ENCODE data around the gene DNAAF8.
A peak's percentile ranks its signal among the peaks of the same experiment; 100 is the strongest.

DNAAF8 gene

GRCh38 chr16:4734063-4734729, at the start of gene DNAAF8, which contains the start of gene ANKS3:
TSS of gene DNAAF8 (plus strand) at chr16:4734537. CDS start at chr16:4736515, 1,978 bp downstream.
TSS of gene ANKS3 (minus strand) at chr16:4734271. CDS start at chr16:4730149, 4,122 bp downstream.
- peak; percentile 63 for DNase-seq

- no peak for DNase-seq
Observed at GRCh38 chr16:4684763-4685162, 49.6 kb upstream of the DNAAF8 start.

DNA sequence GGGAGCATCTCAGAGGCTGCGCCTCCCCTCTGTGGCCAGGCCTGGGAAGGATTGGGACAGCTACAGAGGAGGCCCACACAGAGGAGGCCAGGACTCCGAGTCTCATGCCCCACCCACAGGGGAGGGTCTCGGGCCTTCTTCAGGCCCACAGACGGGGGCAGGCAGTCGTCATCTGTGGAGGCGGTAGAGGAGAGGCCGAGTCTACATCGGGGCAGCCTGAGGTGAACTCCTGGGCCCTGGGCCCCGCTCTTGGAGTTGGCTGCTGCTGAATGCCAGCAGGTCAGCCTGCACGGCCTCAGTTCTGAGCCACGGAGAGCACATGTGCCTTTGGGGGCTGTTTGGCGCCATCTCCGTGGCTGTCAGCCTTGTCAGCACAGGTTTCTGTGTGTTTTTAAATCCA, 49.0 kb upstream of the DNAAF8 start:
- DNase-seq, result no peak

DNA sequence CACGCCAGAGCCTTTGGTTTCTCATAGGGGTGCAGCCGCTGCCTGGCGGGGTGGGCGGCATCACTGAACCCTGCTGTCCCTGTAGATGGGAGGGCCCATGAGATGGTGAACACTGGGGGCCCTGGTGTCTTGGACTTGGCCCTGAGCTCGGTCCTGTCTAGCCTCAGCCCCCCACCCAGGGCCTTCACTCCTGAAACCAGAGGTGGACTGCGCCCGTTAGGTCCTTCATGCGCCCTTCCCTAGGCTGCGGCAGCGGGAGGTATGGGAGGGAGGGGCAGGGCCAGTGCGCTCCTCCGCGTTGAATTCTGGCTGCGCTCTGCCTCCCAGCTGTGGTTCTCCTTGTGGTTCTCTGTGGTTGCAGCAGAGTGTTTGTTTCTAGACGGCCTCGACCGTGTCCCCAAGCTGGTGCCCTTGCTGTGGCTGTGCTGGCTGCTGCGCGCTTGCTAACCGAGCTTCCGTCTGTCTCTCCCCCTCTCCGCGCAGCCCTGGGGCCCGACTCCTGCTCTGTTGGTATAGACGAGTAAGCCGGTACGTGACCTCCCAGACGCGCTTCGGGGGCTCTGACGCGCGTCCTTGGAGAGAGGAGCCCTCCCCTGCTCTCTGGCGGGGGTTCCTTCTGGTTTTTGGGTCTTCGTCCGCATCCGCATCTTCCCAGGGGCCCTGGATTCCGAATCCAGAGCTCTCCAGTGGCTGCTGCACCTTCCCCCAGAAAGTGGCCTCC, 48.4 kb upstream of the DNAAF8 start:
- DNase-seq, result no peak

- DNase-seq, result no peak
Observed at GRCh38 chr16:4686497-4687210, 47.7 kb upstream of the DNAAF8 start.

DNA sequence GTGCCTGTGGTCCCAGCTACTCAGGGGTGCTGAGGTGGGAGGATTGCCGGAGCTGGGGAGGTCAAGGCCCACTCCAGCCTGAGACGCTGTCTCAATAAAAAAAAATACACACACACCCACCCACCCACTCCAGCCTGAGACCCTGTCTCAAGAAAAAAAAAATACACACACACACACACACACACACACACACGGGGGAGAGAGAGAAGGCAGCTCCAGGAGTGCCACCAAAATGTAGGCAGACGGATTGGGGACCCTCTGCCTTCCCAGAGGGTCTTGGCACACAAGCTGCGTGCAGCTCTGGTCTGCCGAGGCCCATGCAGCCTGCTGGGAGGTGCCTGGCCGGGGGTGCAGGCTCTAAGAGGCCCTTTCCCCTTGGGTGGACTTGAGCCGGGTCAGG, 46.9 kb upstream of the DNAAF8 start:
- no peak for DNase-seq

DNA sequence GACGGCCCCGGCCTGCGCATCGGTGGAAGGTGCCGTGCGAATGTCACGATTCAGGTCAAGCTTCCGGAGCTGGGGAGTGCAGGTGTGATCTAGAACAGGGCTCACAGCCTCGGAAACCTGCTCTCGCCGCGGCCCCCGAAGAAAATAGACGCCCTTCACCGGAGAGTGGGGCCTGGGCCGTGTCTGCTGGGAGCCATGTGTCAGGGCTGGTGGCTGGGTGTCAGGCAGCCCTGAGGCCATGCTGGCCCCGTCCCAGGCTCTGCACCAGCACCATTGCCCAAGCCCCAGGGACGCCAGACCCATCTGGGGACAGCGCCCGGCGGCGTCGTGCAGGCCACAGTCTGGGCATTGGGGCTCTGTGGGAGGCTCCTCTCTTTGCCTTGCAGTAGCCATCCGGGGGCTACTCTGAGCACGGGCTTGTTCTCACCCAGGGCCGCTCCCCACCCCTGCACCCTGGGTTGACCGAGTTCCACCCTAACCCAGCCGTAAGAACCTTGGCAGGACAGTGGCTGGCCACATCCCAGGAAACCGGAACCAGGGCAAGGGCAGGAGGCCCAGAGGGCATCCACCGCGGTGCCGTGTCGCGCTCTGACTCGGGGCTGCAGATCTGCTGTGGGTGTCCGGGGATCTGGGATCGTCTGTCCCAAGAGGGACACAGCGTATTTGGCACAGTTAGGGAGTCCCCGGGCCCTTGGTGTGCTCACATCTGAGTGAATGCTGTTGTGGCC, 46.2 kb upstream of the DNAAF8 start:
- no peak for DNase-seq

GRCh38 chr16:4688674-4689045, 45.7 kb upstream of the DNAAF8 start:
- DNase-seq, result no peak

DNA sequence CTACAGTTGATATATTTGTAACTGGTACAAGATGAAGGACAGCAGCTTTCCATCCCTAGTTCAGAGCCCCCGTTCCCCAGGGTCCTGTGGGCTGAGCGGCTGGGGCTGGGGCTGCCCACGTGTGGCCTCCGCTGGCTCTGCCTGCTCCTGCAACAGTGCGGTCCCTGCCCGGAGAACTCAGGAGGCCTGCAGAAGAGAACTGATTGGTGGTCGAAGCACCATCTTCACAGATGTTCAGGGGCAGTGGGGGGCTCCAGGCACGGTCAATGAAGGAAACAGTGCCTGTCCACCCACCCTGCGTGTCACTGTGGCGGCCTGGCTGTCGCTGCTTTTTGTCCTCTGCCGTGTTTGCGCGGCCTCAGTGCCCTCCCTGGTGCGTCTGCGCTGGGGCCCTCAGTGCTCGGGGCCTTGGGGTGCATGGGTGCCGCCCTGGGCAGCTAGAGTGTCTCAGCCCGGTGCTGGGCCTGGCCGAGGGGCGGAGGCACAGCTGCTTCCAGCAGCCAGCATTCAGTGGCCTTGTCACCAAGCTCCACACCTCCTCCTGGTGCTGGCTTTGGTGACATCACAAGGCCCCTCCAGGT, 45.2 kb upstream of the DNAAF8 start:
- no peak for DNase-seq

DNA sequence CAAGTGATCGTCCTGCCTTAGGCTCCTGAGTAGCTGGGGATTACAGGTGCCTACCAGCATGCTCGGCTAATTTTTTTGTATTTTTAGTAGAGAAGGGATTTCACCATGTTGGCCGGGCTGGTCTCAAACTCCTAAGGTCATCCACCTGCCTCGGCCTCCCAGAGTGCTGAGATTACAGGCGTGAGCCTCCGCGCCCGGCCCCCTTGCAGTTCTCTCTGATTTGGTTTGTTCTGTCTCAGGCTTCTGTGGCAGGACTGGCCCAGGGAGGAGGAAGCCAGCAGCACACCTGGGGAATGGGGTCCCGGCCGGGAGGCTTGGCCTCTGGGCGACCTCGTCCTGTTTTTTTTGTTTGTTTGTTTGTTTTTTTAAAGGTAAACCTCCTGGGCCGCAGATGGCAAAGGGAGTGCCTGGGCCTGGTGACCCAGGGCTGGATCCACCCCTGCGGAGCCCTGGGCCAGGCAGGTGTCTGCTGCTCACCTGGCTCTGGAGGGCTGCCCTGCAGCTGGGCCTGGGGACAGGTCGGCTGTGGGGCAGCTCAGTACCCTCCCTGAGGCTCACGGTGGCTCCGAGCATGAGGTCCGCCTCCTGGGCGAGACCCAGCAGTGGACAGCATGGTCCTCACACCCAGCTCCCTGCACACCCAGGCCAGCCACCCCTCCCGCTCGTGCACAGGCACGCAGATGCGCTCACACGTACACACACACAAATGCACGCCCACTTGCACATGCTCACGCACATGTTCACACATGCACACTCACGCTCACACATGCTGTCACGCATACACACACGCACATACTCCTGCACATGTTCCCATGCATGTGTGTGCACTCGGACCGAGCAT, 44.3 kb upstream of the DNAAF8 start:
- no peak for DNase-seq

GRCh38 chr16:4690946-4691665, 43.2 kb upstream of the DNAAF8 start:
- DNase-seq, result no peak

DNA sequence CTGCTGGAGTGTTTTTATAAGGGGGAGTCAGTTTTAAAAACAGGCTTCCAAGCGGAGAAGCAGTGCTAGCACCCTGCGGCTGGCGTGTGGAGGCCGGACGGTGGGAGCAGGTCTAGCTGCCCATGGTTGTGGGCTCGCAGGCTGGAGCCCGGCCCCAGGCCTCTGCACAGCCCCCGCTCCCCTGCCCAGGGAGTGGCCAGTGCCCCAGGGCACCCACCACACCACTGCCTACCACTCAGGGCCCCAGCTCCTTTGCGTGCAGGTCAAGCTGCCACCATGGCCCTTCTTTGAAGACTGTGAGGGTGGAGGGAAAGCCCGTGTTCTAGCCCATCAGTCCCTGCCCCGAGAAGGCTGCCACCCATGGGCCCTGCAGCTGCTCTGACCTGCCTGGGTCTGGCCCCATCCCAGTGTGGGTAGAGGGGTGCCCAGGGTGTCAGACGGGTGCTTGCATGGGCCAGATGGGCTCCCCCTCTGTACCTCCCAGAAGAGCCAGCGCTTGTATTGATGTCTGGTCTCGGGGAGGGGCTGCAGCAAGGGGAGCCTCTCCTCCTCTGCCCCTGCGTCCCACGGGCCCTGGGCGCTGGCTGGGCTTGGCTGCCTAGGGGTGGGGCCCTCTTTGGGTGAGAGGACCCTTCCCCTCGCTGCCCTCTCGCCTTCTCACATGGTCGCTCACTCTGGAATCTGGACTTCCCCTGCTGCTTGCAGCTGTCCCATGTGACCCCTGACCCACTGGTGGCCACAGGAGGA, 42.5 kb upstream of the DNAAF8 start:
- no peak for DNase-seq

- DNase-seq, result no peak
Observed at GRCh38 chr16:4692460-4693295, 41.7 kb upstream of the DNAAF8 start.

GRCh38 chr16:4693296-4693955, 40.9 kb upstream of the DNAAF8 start, which contains the start of gene NUDT16L1:
TSS of gene NUDT16L1 (plus strand) at chr16:4693562. CDS start at chr16:4693727, 165 bp downstream.
- DNase-seq, result peak; percentile 82

DNA sequence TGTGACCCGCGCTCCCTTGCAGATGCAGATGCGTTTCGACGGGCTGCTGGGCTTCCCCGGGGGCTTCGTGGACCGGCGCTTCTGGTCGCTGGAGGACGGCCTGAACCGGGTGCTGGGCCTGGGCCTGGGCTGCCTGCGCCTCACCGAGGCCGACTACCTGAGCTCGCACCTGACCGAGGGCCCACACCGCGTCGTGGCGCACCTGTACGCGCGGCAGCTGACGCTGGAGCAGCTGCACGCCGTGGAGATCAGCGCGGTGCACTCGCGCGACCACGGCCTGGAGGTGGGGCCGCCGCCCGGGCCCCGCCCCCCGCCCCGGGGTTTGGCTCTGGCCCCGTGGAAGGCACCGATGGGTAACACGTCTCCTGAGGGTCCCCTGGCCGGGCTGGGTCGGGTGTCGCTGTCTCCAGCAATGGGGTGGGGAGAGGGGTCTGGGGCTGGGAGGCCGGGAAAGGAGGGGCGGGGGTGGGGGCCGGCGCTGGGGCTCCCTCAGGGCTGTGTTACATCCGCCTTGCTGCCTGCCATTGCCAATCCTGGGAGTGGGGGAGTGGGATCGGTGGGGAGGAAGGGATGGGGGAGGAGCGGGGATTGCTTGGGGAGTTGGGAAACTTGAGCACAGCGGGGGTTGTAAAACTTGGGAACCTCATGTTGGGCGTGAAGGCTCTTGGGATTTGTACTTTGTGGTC, 40.2 kb upstream of the DNAAF8 start:
- DNase-seq, result peak; percentile 10

DNA sequence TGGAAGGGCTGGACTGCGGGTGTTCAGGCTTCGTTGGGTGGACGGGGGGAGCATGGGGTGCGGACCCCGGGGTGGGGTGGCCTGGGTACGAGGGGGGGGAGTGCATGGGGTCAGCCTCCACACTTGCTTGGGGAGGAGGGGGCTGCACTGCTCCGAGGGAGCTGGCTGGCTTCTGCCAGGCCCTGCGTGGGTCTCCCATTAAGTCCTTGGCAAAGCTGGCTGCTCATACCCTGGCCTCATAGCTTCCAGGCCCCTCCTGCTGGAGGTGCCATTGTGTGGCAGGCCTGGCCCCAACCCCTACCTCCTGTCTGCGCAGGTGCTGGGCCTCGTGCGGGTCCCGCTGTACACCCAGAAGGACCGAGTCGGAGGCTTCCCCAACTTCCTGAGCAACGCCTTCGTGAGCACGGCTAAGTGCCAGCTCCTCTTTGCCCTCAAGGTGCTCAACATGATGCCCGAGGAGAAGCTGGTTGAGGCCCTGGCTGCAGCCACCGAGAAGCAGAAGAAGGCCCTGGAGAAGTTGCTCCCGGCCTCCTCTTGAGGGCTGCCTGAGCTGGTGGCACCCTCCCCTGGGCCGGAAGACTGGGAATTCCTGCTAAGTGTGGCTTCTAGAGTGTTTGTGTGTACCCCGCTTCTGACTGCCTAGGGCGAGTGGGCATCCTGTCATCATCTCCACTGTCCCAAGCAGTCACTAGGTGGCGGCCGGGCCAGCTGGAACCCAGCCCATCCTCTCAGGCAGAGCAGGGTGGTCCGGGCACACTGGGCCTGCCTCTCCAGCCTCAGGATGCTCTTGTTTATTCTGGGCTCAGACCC, 39.5 kb upstream of the DNAAF8 start:
- DNase-seq, result no peak

GRCh38 chr16:4695473-4696171, 38.7 kb upstream of the DNAAF8 start:
- no peak for DNase-seq
